Measurements from ENCODE around the gene POLR1C. TPM values are rescaled to one million over a fixed set of nuclear protein-coding genes. Genes with fewer than 3 reads are reported as not detected.

Gene POLR1C
- total RNA-seq, 4 donors from 2014 or later, result 13.4 to 25.1 (median 16.7) TPM

- no peak overlapping the region for H3K27ac ChIP-seq
- intact Hi-C loops (cut with DNase I; ENCODE audit: low total_unique reads) (loop anchor here (5.0 kb wide), 1 partner anchor 138 kb away; the partner anchor contains the start of gene ZNF318), in situ Hi-C loops (cut with MboI; ENCODE audit: low sequenced_read_pairs in 4 of 4) (loop anchor here (5.0 to 25.0 kb wide), 3 partner anchors 43 to 268 kb away; partner anchors contain the start of genes DLK2 (in 2 of the 4), DNPH1 (in 1 of the 4) and TTBK1 (in 1 of the 4))
- no peaks in the 10 kb centered on the region for H3K9me3 ChIP-seq
- H3K4me1 ChIP-seq, result peaks cover 0 to 10% of the 10 kb centered on the region in 2 donors
- no peak for DNase-seq
- TF ChIP-seq CTCF (IDR thresholded peaks at IDR 0.05 in 4 of 5, conservative IDR thresholded peaks at IDR 0.05 in 1 of 5) (no peak), POLR2A (IDR thresholded peaks at IDR 0.05) (no peak)
- H3K36me3 ChIP-seq, result peaks cover 0 to 54% of the 10 kb centered on the region in 2 donors
- ATAC-seq, result no peak
- peaks cover 4 to 7% (median 6%) of the 10 kb centered on the region in 3 donors for H3K27me3 ChIP-seq
- H3K4me3 ChIP-seq, result no peak overlapping the region
Observed at GRCh38 chr6:43504756-43505593, 11.9 kb upstream of the POLR1C start.

GRCh38 chr6:43505718-43506117 is 11.2 kb upstream of the POLR1C start:
- ATAC-seq (no peak), DNase-seq (no peak)
- peaks cover 4 to 7% (median 6%) of the 10 kb centered on the region in 3 donors for H3K27me3 ChIP-seq
- H3K27ac ChIP-seq, result no peak overlapping the region
- in situ Hi-C loops (cut with MboI; ENCODE audit: low sequenced_read_pairs in 4 of 4) (loop anchor here in 3 of 4 donors (10.0 to 25.0 kb wide), 2 partner anchors 51 to 268 kb away; partner anchors contain the start of genes DLK2 (in 2 of the 3), DNPH1 (in 1 of the 3) and TTBK1 (in 1 of the 3)), intact Hi-C loops (cut with DNase I; ENCODE audit: low total_unique reads) (loop anchor here (1.0 to 5.0 kb wide), 2 partner anchors 51 to 138 kb away; partner anchors contain the start of gene ZNF318)
- no peak for TF ChIP-seq POLR2A (IDR thresholded peaks at IDR 0.05)
- H3K4me3 ChIP-seq, result no peak overlapping the region
- H3K9me3 ChIP-seq, result no peaks in the 10 kb centered on the region
- H3K36me3 ChIP-seq, result peaks cover 0 to 46% of the 10 kb centered on the region in 2 donors
- peaks cover 4 to 14% of the 10 kb centered on the region in 2 donors for H3K4me1 ChIP-seq

DNA sequence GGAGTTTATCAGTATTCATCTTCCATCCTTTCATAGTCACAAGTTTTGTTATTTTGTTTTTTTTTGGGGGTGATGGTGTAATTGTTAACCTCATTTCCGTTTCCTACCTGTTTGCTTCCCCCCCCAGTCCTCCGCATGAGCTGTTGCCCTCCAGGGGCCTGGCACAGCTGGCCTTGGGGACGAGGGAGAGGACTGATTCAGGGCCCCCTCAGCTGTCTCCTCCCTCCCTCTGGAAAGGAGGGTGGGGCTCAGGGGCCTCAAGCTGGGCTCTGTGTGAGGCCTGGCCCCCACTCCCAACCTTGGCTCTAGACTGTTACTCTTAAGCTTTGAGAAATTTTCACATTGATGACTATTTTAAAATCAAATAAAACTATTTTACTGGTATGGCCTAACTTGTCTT is 10.7 kb upstream of the POLR1C start:
- DNase-seq (no peak), ATAC-seq (no peak)
- Histone ChIP-seq H3K4me1 (peaks cover 6 to 14% of the 10 kb centered on the region in 2 donors), H3K4me3 (no peak overlapping the region), H3K36me3 (peaks cover 0 to 45% of the 10 kb centered on the region in 2 donors), H3K27me3 (peaks cover 4 to 7% (median 6%) of the 10 kb centered on the region in 3 donors), H3K9me3 (no peaks in the 10 kb centered on the region), H3K27ac (no peak overlapping the region)
- intact Hi-C loops (cut with DNase I; ENCODE audit: low total_unique reads) (loop anchor here (1.0 to 5.0 kb wide), 2 partner anchors 52 to 139 kb away; partner anchors contain the start of gene ZNF318), in situ Hi-C loops (cut with MboI; ENCODE audit: low sequenced_read_pairs in 4 of 4) (loop anchor here in 3 of 4 donors (10.0 to 25.0 kb wide), 2 partner anchors 51 to 269 kb away; partner anchors contain the start of genes DLK2 (in 2 of the 3), DNPH1 (in 1 of the 3) and TTBK1 (in 1 of the 3))
- no peak for TF ChIP-seq CTCF (IDR thresholded peaks at IDR 0.05 in 4 of 5, conservative IDR thresholded peaks at IDR 0.05 in 1 of 5)
- TF ChIP-seq POLR2A (IDR thresholded peaks at IDR 0.05), result no peak

- DNase-seq (peak; percentile 52 to 75), ATAC-seq (peak; percentile 70 to 79)
- TF ChIP-seq POLR2A (IDR thresholded peaks at IDR 0.05), result no peak
- peak; percentile 83 to 98 (median 96) for TF ChIP-seq CTCF (IDR thresholded peaks at IDR 0.05 in 4 of 5, conservative IDR thresholded peaks at IDR 0.05 in 1 of 5)
- Histone ChIP-seq H3K27me3 (peaks cover 4 to 7% (median 6%) of the 10 kb centered on the region in 3 donors), H3K27ac (no peak overlapping the region), H3K9me3 (no peaks in the 10 kb centered on the region), H3K4me1 (peaks cover 7 to 12% of the 10 kb centered on the region in 2 donors), H3K36me3 (peaks cover 0 to 48% of the 10 kb centered on the region in 2 donors), H3K4me3 (no peak overlapping the region)
- intact Hi-C loops (cut with DNase I; ENCODE audit: low total_unique reads), result loop anchor here (1.0 to 5.0 kb wide), 2 partner anchors 53 to 140 kb away; partner anchors contain the start of gene ZNF318
- in situ Hi-C loops (cut with MboI; ENCODE audit: low sequenced_read_pairs in 4 of 4), result loop anchor here in 3 of 4 donors (10.0 to 25.0 kb wide), 2 partner anchors 52 to 270 kb away; partner anchors contain the start of genes DLK2 (in 2 of the 3), DNPH1 (in 1 of the 3) and TTBK1 (in 1 of the 3)
Observed at GRCh38 chr6:43506667-43507471, 10.0 kb upstream of the POLR1C start.
